Activated T-helper 9 cell treated with anti-CD3 and anti-CD28 coated beads, Interleukin-2, amount 50 U/mL, for 16 hours (primary cell): ENCODE data around the gene CARD14.

Source experiments
- DNase-seq: peaks from one replicate; pipeline ENCODE4 v3.0.0-alpha.2; 2020; ENCODE audit warnings: low read depth

Gene CARD14

GRCh38 chr17:80169784-80170500, at the start of gene CARD14:
Gene CARD14, plus strand, starts transcription at chr17:80170030. Its CDS starts 11,409 bp downstream, at chr17:80181439.
- no peak for DNase-seq

- DNase-seq: no peak
Observed at GRCh38 chr17:80122026-80122575, 47.7 kb upstream of the CARD14 start.

- no peak for DNase-seq
Observed at GRCh38 chr17:80122926-80123505, 46.8 kb upstream of the CARD14 start.

- no peak for DNase-seq
Observed at GRCh38 chr17:80123791-80124190, 46.0 kb upstream of the CARD14 start.

GRCh38 chr17:80124351-80124981, 45.4 kb upstream of the CARD14 start:
- no peak for DNase-seq

- DNase-seq: no peak
Observed at GRCh38 chr17:80125656-80126448, 44.0 kb upstream of the CARD14 start.

GRCh38 chr17:80126449-80126715, 43.4 kb upstream of the CARD14 start:
- no peak for DNase-seq

GRCh38 chr17:80129006-80129565, 40.7 kb upstream of the CARD14 start:
- DNase-seq: no peak

GRCh38 chr17:80130992-80131391, 38.8 kb upstream of the CARD14 start:
- DNase-seq: no peak

GRCh38 chr17:80132906-80133625, 36.8 kb upstream of the CARD14 start:
- no peak for DNase-seq

GRCh38 chr17:80133626-80133970, 36.2 kb upstream of the CARD14 start:
- no peak for DNase-seq

- no peak for DNase-seq
Observed at GRCh38 chr17:80137131-80137530, 32.7 kb upstream of the CARD14 start.

GRCh38 chr17:80138856-80139426, 30.9 kb upstream of the CARD14 start:
- no peak for DNase-seq

- no peak for DNase-seq
Observed at GRCh38 chr17:80141463-80142165, 28.2 kb upstream of the CARD14 start.

GRCh38 chr17:80142929-80143328, 26.9 kb upstream of the CARD14 start:
- no peak for DNase-seq

- no peak for DNase-seq
Observed at GRCh38 chr17:80145076-80146075, 24.5 kb upstream of the CARD14 start.

GRCh38 chr17:80146121-80147034, 23.5 kb upstream of the CARD14 start:
- DNase-seq: no peak
